Measurements from ENCODE around the gene ZMYND19. TPM values are rescaled to one million over a fixed set of nuclear protein-coding genes. Genes with fewer than 3 reads are reported as not detected.
"Not testable (repeated sequence)": the region's sequence is repeated elsewhere in the genome, so short reads cannot be mapped to it uniquely, and the experiment has no call there.

The ZMYND19 gene
- total RNA-seq, 2 donors from 2014 or later, result 6.6 to 8.8 TPM

GRCh38 chr9:137626464-137626863, 36.2 kb upstream of the ZMYND19 start:
- ATAC-seq (no peak), DNase-seq (no peak)
- intact Hi-C loops (cut with DNase I), result no loop called here
- Histone ChIP-seq H3K27ac (no peak overlapping the region), H3K4me3 (no peak overlapping the region), H3K4me1 (peaks cover 18% of the 10 kb centered on the region), H3K9me3 (no peaks in the 10 kb centered on the region), H3K27me3 (no peaks in the 10 kb centered on the region), H3K36me3 (replicated peaks in 1 of 2; ENCODE audit: insufficient read depth in 1 of 2, low read depth in 2 of 2) (no peaks in the 10 kb centered on the region)
- 84 to 86% methylated on average over 4 of the region's 4 CpGs for WGBS, 2 donors
- TF ChIP-seq CTCF (IDR thresholded peaks at IDR 0.05) (no peak), POLR2A (IDR thresholded peaks at IDR 0.05) (no peak)

GRCh38 chr9:137622211-137622610, 31.9 kb upstream of the ZMYND19 start:
- WGBS, 2 donors, result 89 to 91% methylated on average over 7 of the region's 8 CpGs
- H3K4me3 ChIP-seq; intact Hi-C loops (cut with DNase I); DNase-seq; H3K9me3 ChIP-seq; ATAC-seq; H3K27ac ChIP-seq; H3K27me3 ChIP-seq; H3K36me3 ChIP-seq (replicated peaks in 1 of 2; ENCODE audit: insufficient read depth in 1 of 2, low read depth in 2 of 2): not testable (repeated sequence)
- peaks cover 17% of the 10 kb centered on the region for H3K4me1 ChIP-seq

GRCh38 chr9:137621131-137621757, 30.9 kb upstream of the ZMYND19 start:
- Histone ChIP-seq H3K27me3 (no peaks in the 10 kb centered on the region), H3K36me3 (replicated peaks in 1 of 2; ENCODE audit: insufficient read depth in 1 of 2, low read depth in 2 of 2) (no peaks in the 10 kb centered on the region), H3K4me3 (no peak overlapping the region), H3K4me1 (peaks cover 20% of the 10 kb centered on the region), H3K27ac (no peak overlapping the region), H3K9me3 (no peaks in the 10 kb centered on the region)
- intact Hi-C loops (cut with DNase I), result no loop called here
- peak in 4 of 7 experiments; percentile 10 to 38 (median 27) for TF ChIP-seq CTCF (IDR thresholded peaks at IDR 0.05)
- no peak for TF ChIP-seq POLR2A (IDR thresholded peaks at IDR 0.05)
- 63 to 65% methylated on average over 6 of the region's 6 CpGs for WGBS, 2 donors
- no peak for ATAC-seq
- DNase-seq, result no peak

- intact Hi-C loops (cut with DNase I), result no loop called here
- H3K27ac ChIP-seq, result no peak overlapping the region
- WGBS, 2 donors, result 45 to 63% methylated on average over 7 of the region's 7 CpGs
- ATAC-seq (no peak), DNase-seq (no peak)
- no peaks in the 10 kb centered on the region for H3K9me3 ChIP-seq
- TF ChIP-seq CTCF (IDR thresholded peaks at IDR 0.05), result no peak
- TF ChIP-seq POLR2A (IDR thresholded peaks at IDR 0.05), result no peak
- H3K4me1 ChIP-seq, result peaks cover 24% of the 10 kb centered on the region
- H3K4me3 ChIP-seq, result no peak overlapping the region
- H3K27me3 ChIP-seq, result no peaks in the 10 kb centered on the region
- H3K36me3 ChIP-seq (replicated peaks in 1 of 2; ENCODE audit: insufficient read depth in 1 of 2, low read depth in 2 of 2), result no peaks in the 10 kb centered on the region
Measured at GRCh38 chr9:137620581-137620980, 30.3 kb upstream of the ZMYND19 start.

GRCh38 chr9:137620048-137620405, 29.7 kb upstream of the ZMYND19 start:
- WGBS, 2 donors, result 51 to 58% methylated on average over 4 of the region's 4 CpGs
- no peak for TF ChIP-seq POLR2A (IDR thresholded peaks at IDR 0.05)
- no peak for TF ChIP-seq CTCF (IDR thresholded peaks at IDR 0.05)
- H3K36me3 ChIP-seq (replicated peaks in 1 of 2; ENCODE audit: insufficient read depth in 1 of 2, low read depth in 2 of 2), result peaks cover 0 to 2% of the 10 kb centered on the region in 2 donors
- H3K27ac ChIP-seq, result peak overlapping the region in 2 of 4 donors; percentile 82 to 85
- H3K27me3 ChIP-seq, result no peaks in the 10 kb centered on the region
- H3K9me3 ChIP-seq, result no peaks in the 10 kb centered on the region
- peak overlapping the region in 1 of 2 donors; percentile 53 for H3K4me3 ChIP-seq
- no peak for DNase-seq
- intact Hi-C loops (cut with DNase I), result no loop called here
- no peak for ATAC-seq
- H3K4me1 ChIP-seq, result peaks cover 29% of the 10 kb centered on the region
